ENCODE results near the gene DENND1A. TPM values are rescaled to one million over a fixed set of nuclear protein-coding genes. Genes with fewer than 3 reads are reported as not detected.
A peak's percentile ranks its signal among the peaks of the same experiment; 100 is the strongest.

DENND1A gene
- total RNA-seq, 1 donor from 2014 or later = 48.1 TPM

DNA sequence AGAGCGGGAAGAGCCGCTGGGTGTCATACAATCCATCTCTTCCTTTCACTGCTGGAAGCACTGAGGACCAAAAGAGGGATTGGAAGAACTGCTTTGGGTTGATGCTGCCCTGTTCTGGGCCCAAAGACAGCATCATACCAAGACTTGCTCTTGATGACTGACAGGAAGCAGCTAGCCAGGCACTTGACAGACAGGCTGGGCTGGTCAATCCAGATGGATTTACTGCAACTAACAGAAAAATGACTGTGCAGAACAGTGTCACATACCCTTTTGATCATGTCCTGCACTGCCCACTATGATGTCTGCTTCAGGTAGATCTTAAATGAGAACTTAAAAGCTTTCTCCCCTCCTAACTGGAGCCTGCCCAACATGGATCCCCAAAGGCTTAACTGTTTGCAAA is 416.4 kb downstream of the DENND1A start:
- Histone ChIP-seq H2AFZ (replicated peaks) (no peak overlapping the region), H3K4me2 (no peak overlapping the region), H4K20me1 (ENCODE audit: low read depth) (no peaks in the 10 kb centered on the region), H3K27me3 (no peaks in the 10 kb centered on the region), H3F3A (ENCODE audit: low read depth) (no peaks in the 10 kb centered on the region), H3K4me1 (no peaks in the 10 kb centered on the region), H3K9ac (no peak overlapping the region), H3K79me2 (ENCODE audit: low read depth) (no peaks in the 10 kb centered on the region), H3K27ac (no peak overlapping the region), H3K4me3 (no peak overlapping the region), H3K9me3 (ENCODE audit: low read depth) (no peaks in the 10 kb centered on the region), H3K36me3 (no peaks in the 10 kb centered on the region)
- Mint-ChIP-seq H3K4me1 (no peaks in the 10 kb centered on the region), H3K27me3 (ENCODE audit: insufficient read depth, low read depth) (no peaks in the 10 kb centered on the region), H3K4me3 (no peak overlapping the region), H3K27ac (no peak overlapping the region), H3K9me3 (no peaks in the 10 kb centered on the region), H3K36me3 (no peaks in the 10 kb centered on the region)
- TF ChIP-seq EZH2 (IDR thresholded peaks at IDR 0.05) (no peak), EZH2phosphoT487 (IDR thresholded peaks at IDR 0.05) (no peak)
- TF ChIP-seq, protein P1, sequence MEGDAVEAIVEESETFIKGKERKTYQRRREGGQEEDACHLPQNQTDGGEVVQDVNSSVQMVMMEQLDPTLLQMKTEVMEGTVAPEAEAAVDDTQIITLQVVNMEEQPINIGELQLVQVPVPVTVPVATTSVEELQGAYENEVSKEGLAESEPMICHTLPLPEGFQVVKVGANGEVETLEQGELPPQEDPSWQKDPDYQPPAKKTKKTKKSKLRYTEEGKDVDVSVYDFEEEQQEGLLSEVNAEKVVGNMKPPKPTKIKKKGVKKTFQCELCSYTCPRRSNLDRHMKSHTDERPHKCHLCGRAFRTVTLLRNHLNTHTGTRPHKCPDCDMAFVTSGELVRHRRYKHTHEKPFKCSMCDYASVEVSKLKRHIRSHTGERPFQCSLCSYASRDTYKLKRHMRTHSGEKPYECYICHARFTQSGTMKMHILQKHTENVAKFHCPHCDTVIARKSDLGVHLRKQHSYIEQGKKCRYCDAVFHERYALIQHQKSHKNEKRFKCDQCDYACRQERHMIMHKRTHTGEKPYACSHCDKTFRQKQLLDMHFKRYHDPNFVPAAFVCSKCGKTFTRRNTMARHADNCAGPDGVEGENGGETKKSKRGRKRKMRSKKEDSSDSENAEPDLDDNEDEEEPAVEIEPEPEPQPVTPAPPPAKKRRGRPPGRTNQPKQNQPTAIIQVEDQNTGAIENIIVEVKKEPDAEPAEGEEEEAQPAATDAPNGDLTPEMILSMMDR (IDR thresholded peaks at IDR 0.05) = no peak
- no peak for DNase-seq (ENCODE audit: low spot score)

DNA sequence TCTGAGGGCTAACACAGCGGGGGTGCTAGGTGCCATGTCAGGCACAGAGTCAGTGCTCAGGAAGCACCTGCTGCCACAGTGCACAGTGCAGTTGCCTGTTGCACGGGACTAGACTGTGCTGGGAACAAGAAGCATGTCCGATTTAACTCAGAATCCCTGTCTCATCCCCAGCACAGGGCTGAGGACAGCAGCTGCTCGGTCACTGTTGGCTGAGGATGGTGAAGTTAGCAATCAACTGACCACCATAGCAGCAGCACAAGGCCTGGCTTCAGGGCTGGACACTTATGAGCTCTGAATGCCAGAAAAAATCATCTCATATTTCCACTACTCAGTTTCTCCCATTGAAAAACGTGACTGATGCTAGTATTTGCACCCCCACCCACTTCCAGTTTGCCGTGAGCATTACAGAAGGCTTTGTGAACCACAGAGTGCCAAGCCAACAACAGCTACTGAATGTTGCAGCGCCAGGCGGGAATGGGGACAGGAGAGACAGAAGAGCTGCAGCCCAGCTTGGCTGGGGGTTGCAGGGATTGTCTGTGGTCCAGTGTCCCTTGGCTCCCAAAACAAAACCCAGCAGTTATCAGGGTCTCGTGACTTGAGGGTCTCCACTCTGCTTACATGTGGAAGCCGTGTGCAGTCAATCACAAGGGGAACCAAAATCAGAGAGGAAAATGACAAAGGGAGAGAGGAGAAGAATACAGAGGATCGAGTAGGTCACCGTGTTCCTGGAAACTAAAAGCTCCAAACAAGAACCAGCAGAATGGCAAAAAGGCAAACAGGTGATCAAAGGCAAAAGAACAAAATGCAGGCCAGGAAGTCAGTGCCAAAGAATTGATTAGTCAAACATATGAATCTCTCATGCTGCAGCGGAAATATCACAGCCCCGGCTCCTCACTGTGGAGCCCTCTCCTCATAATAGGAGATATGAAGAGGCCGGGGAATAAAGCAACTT is 418.3 kb downstream of the DENND1A start:
- Histone ChIP-seq H3K27ac (no peak overlapping the region), H2AFZ (replicated peaks) (no peak overlapping the region), H3F3A (ENCODE audit: low read depth) (no peaks in the 10 kb centered on the region), H3K9ac (no peak overlapping the region), H3K4me1 (no peaks in the 10 kb centered on the region), H3K9me3 (ENCODE audit: low read depth) (no peaks in the 10 kb centered on the region), H3K27me3 (no peaks in the 10 kb centered on the region), H4K20me1 (ENCODE audit: low read depth) (no peaks in the 10 kb centered on the region), H3K4me2 (no peak overlapping the region), H3K36me3 (no peaks in the 10 kb centered on the region), H3K4me3 (no peak overlapping the region), H3K79me2 (ENCODE audit: low read depth) (no peaks in the 10 kb centered on the region)
- H3K27ac Mint-ChIP-seq = peak overlapping the region; percentile 31
- H3K4me3 Mint-ChIP-seq = no peak overlapping the region
- H3K4me1 Mint-ChIP-seq = no peaks in the 10 kb centered on the region
- H3K27me3 Mint-ChIP-seq (ENCODE audit: insufficient read depth, low read depth) = no peaks in the 10 kb centered on the region
- no peak for TF ChIP-seq EZH2phosphoT487 (IDR thresholded peaks at IDR 0.05)
- TF ChIP-seq, protein P1 (IDR thresholded peaks at IDR 0.05) = no peak
- no peak for TF ChIP-seq EZH2 (IDR thresholded peaks at IDR 0.05)
- H3K36me3 Mint-ChIP-seq = no peaks in the 10 kb centered on the region
- no peak for DNase-seq (ENCODE audit: low spot score)
- no peaks in the 10 kb centered on the region for H3K9me3 Mint-ChIP-seq

DNA sequence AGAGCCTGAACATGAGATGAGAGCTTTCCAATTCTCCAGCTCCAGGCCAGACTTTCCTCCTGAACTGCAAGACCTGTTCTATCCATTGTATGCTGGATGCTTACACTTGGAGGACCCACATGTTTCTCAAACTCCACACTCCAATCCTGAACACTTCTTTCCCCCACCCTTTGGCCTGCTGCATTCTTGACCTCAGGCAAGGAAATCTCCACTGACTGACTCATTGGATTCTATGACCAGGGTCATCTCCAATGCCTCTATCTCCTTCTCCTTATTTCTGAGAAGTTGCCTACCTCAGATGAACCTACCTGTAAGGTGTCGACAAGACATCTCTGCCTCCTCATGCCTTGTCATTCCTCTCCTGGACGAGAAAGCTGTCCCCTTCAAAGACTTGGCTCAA is 420.3 kb downstream of the DENND1A start:
- no peaks in the 10 kb centered on the region for H3K27me3 ChIP-seq
- H3K9me3 ChIP-seq (ENCODE audit: low read depth) = no peaks in the 10 kb centered on the region
- no peaks in the 10 kb centered on the region for H3K4me1 ChIP-seq
- Mint-ChIP-seq H3K27ac (no peak overlapping the region), H3K9me3 (no peaks in the 10 kb centered on the region), H3K36me3 (no peaks in the 10 kb centered on the region), H3K4me3 (no peak overlapping the region), H3K27me3 (ENCODE audit: insufficient read depth, low read depth) (no peaks in the 10 kb centered on the region), H3K4me1 (no peaks in the 10 kb centered on the region)
- no peaks in the 10 kb centered on the region for H4K20me1 ChIP-seq (ENCODE audit: low read depth)
- H3K4me2 ChIP-seq = no peak overlapping the region
- TF ChIP-seq EZH2phosphoT487 (IDR thresholded peaks at IDR 0.05) (no peak), EZH2 (IDR thresholded peaks at IDR 0.05) (no peak)
- TF ChIP-seq, protein P1 (IDR thresholded peaks at IDR 0.05) = no peak
- H2AFZ ChIP-seq (replicated peaks) = no peak overlapping the region
- H3K4me3 ChIP-seq = no peak overlapping the region
- DNase-seq (ENCODE audit: low spot score) = no peak
- no peaks in the 10 kb centered on the region for H3K79me2 ChIP-seq (ENCODE audit: low read depth)
- H3K36me3 ChIP-seq = no peaks in the 10 kb centered on the region
- H3K27ac ChIP-seq = no peak overlapping the region
- H3K9ac ChIP-seq = no peak overlapping the region
- no peaks in the 10 kb centered on the region for H3F3A ChIP-seq (ENCODE audit: low read depth)
